ENCODE data around the gene RAI1.

RAI1 gene

GRCh38 chr17:17831208-17832031 is 150.2 kb downstream of the RAI1 start:
- intact Hi-C loops (cut with DNase I), result no loop called here
- DNase-seq, result peak in 4 of 10 donors; percentile 45 to 89 (median 66)

GRCh38 chr17:17832032-17832363 is 150.7 kb downstream of the RAI1 start:
- intact Hi-C loops (cut with DNase I), result no loop called here
- no peak for DNase-seq

- DNase-seq, result no peak
- intact Hi-C loops (cut with DNase I), result no loop called here
Measured at GRCh38 chr17:17833658-17834357, 152.6 kb downstream of the RAI1 start.

- DNase-seq, result no peak
- intact Hi-C loops (cut with DNase I), result no loop called here
Measured at GRCh38 chr17:17834974-17835373, 153.7 kb downstream of the RAI1 start.

- intact Hi-C loops (cut with DNase I), result loop anchor here (2.0 kb wide), 1 partner anchor 13 kb away; no protein-coding TSS in a partner anchor
- DNase-seq, result no peak
Measured at GRCh38 chr17:17835415-17836249, 154.4 kb downstream of the RAI1 start.

GRCh38 chr17:17836250-17836817 is 155.1 kb downstream of the RAI1 start:
- peak; percentile 97 to 100 (median 99) for DNase-seq
- intact Hi-C loops (cut with DNase I), result loop anchor here (2.0 kb wide), 1 partner anchor 14 kb away; no protein-coding TSS in a partner anchor

- intact Hi-C loops (cut with DNase I), result loop anchor here (2.0 kb wide), 1 partner anchor 14 kb away; no protein-coding TSS in a partner anchor
- peak in 9 of 10 donors; percentile 45 to 94 (median 65) for DNase-seq
Measured at GRCh38 chr17:17836818-17837379, 155.6 kb downstream of the RAI1 start, which contains the start of gene SREBF1. Gene SREBF1 (minus strand): TSS chr17:17836986. CDS start chr17:17836817, 169 bp downstream.

GRCh38 chr17:17837380-17837821 is 156.1 kb downstream of the RAI1 start:
- intact Hi-C loops (cut with DNase I), result loop anchor here (2.0 kb wide), 1 partner anchor 15 kb away; no protein-coding TSS in a partner anchor
- no peak for DNase-seq

- intact Hi-C loops (cut with DNase I), result loop anchor here (2.0 kb wide), 1 partner anchor 15 kb away; no protein-coding TSS in a partner anchor
- peak in 4 of 10 donors; percentile 53 to 89 (median 60) for DNase-seq
Measured at GRCh38 chr17:17837966-17838962, 157.0 kb downstream of the RAI1 start.

GRCh38 chr17:17839791-17840707 is 158.8 kb downstream of the RAI1 start:
- DNase-seq, result peak; percentile 77 to 98 (median 86)
- intact Hi-C loops (cut with DNase I), result no loop called here

- intact Hi-C loops (cut with DNase I), result no loop called here
- DNase-seq, result peak in 4 of 10 donors; percentile 40 to 86 (median 50)
Measured at GRCh38 chr17:17840751-17841591, 159.7 kb downstream of the RAI1 start.

GRCh38 chr17:17841601-17842025 is 160.4 kb downstream of the RAI1 start:
- intact Hi-C loops (cut with DNase I), result no loop called here
- no peak for DNase-seq

GRCh38 chr17:17842111-17842876 is 161.0 kb downstream of the RAI1 start:
- no peak for DNase-seq
- intact Hi-C loops (cut with DNase I), result no loop called here

- intact Hi-C loops (cut with DNase I), result no loop called here
- DNase-seq, result no peak
Measured at GRCh38 chr17:17843096-17843495, 161.8 kb downstream of the RAI1 start.

- DNase-seq, result no peak
- intact Hi-C loops (cut with DNase I), result no loop called here
Measured at GRCh38 chr17:17844079-17844478, 162.8 kb downstream of the RAI1 start.

GRCh38 chr17:17844500-17844899 is 163.2 kb downstream of the RAI1 start:
- intact Hi-C loops (cut with DNase I), result no loop called here
- DNase-seq, result peak in 3 of 10 donors; percentile 30 to 95 (median 71)

All from posterior cingulate gyrus (tissue), 11 donors.